Ramos (cell line): Measurements from ENCODE around the gene TBC1D5.

Source experiments
- in situ Hi-C: fragments of 300-500 bp; cut with MboI; formaldehyde crosslinking; loops from one replicate; pipeline ENCODE4 v1.14.3; 2022; ENCODE audit warnings: low sequenced_read_pairs; ENCODE audit not compliant: unreplicated experiment

The TBC1D5 gene

DNA sequence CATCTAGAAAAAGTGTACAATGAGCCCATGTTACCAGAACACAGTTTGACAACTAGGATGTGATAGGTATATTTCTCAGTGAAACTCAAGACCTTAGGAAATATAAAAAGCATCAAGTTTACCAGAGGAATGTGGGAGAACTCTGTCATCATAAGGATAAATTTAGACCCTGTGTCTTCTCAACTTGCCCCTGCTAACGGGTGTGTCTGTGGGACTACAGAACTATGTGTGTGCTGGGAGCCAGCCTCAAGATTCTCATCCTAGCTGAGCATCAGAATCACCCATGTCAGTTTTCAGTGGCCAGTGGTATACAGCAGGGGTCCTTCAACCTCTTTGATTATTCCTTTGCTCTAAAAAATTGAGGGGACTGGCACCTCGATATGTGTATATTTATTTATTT lies 464.4 kb downstream of the TBC1D5 start:
- in situ Hi-C loops: no loop called here

- in situ Hi-C loops: loop anchor here (10.0 kb wide), 1 partner anchor 578 kb away; no protein-coding TSS in a partner anchor
Measured at GRCh38 chr3:17266846-17267245, 475.6 kb downstream of the TBC1D5 start.

DNA sequence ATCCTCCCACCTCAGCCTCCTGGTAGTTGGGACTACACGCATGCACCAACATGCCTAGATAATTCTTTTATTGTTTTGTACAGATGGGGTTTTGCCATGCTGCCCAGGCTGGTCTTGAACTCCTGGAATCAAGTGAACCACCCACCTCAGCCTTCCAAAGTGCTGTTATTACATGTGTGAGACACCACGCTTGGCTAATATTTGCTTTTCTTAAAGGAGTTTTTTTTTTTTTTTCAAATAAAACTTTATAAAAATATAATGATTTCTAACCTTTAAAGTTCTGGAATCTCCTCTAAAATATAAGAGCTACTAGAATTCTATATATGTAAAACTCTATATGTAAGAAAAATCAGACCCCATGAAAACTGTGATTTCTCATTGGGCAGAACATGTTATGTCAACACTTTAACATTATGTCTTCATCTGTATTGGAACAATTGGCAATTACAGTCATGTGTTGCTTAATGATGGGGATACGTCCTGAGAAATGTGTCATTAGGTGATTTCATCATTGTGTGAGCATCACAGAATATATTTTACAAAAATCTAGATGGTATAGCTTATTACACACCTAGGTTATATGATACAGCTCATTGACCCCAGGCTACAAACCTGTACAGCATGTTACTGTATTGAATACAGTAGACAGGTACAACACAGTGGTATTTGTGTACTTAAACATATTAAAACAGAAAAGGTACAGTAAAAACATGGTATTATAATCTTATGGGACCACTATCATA lies 480.6 kb downstream of the TBC1D5 start:
- in situ Hi-C loops: loop anchor here (10.0 kb wide), 1 partner anchor 583 kb away; no protein-coding TSS in a partner anchor

DNA sequence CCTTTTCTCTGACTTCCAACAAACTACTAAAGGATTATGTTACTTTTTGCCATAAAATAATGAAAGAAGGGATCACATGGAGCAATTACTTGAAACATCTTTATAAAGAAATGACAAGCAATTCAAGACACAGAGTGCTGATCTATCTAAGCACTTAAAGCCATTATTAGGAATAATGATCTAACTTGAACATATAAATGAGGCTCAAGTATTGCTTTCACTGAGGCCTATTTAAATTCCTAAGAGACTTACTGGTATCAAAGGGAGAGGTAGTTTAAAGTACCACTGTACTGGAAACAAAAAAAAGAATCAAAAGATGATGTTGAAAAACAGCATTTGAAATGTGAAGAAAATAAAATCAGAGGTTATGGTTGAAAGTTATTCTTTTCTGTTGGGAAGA lies 482.2 kb downstream of the TBC1D5 start:
- in situ Hi-C loops: loop anchor here (10.0 kb wide), 1 partner anchor 585 kb away; no protein-coding TSS in a partner anchor

DNA sequence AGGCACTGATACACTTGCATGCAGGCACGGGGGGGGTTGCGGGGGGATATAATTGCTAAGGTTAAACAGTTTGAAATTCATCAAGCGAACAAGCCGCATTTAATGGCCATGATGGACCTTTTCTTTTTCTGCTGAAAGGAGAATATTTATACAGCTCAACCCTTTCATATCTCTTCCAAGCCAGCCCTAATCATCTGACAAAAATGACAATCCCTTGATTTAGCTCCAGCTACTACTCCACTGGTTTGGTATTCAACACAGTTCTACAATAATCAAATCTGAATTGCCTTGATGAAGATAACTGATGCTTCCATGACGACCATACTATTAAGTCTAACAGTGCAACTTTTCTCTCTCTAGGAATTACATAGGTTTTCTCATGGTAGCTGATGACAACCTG lies 482.7 kb downstream of the TBC1D5 start:
- in situ Hi-C loops: loop anchor here (10.0 kb wide), 1 partner anchor 585 kb away; no protein-coding TSS in a partner anchor

- in situ Hi-C loops: no loop called here
Measured at GRCh38 chr3:17258823-17259436, 483.5 kb downstream of the TBC1D5 start.

DNA sequence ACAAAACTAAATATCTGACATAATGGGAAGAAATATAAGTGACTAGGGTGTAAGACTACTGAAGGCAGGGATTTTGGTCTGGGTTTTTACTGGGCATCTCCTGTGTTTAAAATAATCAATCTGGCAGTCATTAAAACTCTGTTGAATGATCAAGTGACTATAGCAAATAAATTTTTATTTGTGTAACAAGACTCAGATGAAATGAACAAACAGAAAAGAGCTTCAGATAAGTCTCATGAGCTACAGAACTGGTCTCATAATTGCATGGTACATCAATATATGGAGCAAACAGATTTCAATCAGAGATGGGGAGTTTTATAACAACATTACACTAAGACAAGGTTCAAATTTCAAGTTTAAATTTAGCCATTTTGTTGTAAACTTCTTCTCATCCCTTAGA lies 485.2 kb downstream of the TBC1D5 start:
- in situ Hi-C loops: no loop called here

GRCh38 chr3:17243621-17244020 lies 498.8 kb downstream of the TBC1D5 start:
- in situ Hi-C loops: no loop called here

DNA sequence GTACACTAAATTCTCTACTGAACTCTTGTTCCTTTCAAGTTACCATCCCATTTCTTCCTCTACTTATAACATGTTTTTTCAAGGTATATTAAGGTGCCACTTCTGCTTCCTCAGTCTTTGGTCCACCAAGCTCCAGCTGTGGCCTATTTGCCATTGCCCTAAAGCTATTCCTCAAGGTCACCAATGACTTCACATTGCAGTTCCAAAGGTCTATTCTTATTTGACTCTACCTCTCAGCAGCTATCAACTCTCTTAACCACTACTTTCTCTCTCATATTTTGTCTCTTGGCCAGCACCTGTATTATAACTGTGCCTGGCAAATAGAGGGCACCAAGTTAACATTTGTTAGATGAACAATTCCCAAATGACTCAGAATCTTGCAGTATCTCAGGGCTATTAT lies 503.0 kb downstream of the TBC1D5 start:
- in situ Hi-C loops: loop anchor here (10.0 kb wide), 1 partner anchor 635 kb away; the partner anchor contains the start of gene DAZL

DNA sequence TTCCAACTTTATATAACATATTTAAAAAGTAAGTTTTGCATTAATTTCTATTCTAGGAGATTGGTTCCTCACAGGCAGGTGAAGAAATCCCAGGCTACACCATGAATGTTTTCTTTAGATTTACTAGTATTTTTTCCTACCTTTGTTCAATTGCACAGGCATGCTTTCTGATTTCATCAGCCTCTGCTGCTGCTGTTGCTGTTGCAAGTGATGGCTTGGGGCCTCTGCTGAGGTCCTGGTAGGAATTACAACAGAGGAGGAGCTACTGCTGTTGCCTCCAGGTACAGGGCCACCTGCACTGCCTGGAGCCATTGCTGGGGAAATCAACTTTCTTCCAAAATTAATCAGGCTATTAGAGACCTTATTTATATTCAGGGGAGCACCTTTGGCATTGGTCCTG lies 504.4 kb downstream of the TBC1D5 start:
- in situ Hi-C loops: loop anchor here (10.0 kb wide), 1 partner anchor 633 kb away; the partner anchor contains the start of gene DAZL

GRCh38 chr3:17235310-17235709 lies 507.1 kb downstream of the TBC1D5 start:
- in situ Hi-C loops: loop anchor here (10.0 kb wide), 1 partner anchor 631 kb away; the partner anchor contains the start of gene DAZL

DNA sequence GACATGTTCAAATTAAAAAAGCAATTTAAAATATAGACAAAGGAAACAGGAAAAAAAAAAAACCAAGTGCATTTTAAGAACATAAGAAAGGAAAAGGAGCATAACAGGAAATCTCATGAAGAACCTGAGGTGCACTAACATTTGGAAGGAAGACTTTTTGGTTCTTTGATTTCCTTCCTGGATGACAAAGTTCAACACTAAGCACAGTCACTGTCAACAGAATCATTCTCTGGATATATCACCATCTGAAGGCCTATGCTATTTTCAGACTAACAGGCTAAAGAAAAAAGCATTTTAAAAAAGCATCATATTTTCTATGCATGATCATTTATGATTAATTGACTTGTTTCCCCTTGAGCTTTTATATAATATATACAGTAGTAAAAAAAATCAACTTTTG lies 508.0 kb downstream of the TBC1D5 start:
- in situ Hi-C loops: loop anchor here (5.0 to 10.0 kb wide), 2 partner anchors 407 to 630 kb away; partner anchors contain the start of gene DAZL

DNA sequence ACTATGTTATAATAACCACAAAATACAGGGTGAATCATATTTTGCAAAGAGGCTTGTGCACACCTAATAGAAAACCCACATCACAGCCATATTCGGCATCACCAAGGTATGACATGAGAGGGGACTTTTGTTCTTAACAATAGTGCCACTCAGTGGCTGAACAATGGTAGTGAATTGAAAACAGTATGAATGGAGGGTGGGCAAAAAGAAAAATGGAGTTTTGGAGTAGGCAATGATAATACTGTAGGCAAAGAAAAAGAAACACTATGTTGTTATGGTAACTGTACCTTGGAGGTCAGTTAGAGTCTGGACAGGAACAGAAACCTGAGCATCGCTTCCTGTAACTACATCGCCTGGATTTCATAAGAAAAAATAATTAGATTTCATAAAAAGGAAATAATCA lies 509.0 kb downstream of the TBC1D5 start:
- in situ Hi-C loops: loop anchor here (5.0 to 10.0 kb wide), 2 partner anchors 406 to 629 kb away; partner anchors contain the start of gene DAZL

- in situ Hi-C loops: loop anchor here (5.0 to 10.0 kb wide), 2 partner anchors 405 to 628 kb away; partner anchors contain the start of gene DAZL
Measured at GRCh38 chr3:17232442-17232841, 510.0 kb downstream of the TBC1D5 start.

- in situ Hi-C loops: loop anchor here (5.0 to 10.0 kb wide), 2 partner anchors 404 to 627 kb away; partner anchors contain the start of gene DAZL
Measured at GRCh38 chr3:17231537-17232261, 510.7 kb downstream of the TBC1D5 start.

GRCh38 chr3:17227472-17227871 lies 515.0 kb downstream of the TBC1D5 start:
- in situ Hi-C loops: no loop called here

DNA sequence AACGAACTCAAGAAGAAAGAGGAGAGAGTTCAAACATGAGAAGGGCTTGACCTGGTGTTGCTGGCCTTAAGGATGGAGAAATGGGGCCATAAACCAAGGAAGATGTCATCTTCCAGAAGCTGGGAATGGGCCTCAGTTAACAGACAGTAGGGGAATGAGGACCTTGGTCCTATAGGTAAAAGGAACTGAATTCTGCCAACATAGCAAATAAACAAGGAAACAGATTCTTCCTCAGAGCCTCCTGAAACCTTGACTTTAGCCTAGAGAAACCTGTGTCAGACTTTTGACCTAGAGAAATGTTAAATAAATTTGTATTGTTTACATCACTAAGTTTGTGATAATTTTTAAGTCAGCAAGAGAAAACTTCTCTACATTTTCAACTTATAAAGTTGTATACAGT lies 520.9 kb downstream of the TBC1D5 start:
- in situ Hi-C loops: no loop called here

DNA sequence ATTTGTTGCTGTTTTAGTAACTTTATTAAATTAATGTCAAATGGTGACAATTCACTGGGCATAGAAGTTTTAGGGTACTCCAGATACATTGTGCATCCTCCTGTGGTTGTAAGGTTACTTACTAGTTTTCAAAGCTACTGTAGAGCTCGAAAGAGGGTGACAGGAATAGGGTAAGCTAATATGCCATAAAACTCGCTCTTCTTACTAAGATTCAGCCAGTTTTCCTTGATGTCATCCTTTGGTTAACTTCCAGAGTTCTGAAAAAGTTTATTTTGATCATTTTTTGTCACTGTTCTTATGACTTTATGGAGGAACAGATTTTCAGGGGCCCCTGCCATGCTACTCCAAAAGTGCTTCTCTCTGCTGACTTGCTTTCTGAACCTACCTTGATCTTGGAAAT lies 522.8 kb downstream of the TBC1D5 start:
- in situ Hi-C loops: no loop called here

- in situ Hi-C loops: no loop called here
Measured at GRCh38 chr3:17218587-17218986, 523.8 kb downstream of the TBC1D5 start.

DNA sequence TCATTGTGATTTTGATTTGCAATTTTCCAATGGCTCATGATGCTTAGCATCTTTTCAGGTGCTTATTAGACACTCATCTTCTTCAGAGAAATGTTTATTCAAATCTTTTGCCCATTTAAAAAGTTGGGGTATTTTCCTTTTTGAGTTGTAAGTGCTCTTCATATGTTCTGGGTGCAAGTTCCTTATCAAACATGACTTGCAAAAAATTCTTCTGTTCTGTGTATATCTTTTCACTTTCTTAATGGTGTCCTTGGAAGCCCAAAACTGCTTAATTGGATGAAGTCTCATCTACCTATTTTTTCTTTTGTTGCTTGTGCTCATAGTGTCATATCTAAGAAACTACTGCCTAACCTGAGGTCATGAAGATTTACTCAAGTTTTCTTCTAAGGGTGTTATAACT lies 524.8 kb downstream of the TBC1D5 start:
- in situ Hi-C loops: no loop called here
